ENCODE results near the gene ATG7. TPM values are rescaled to one million over a fixed set of nuclear protein-coding genes. Genes with fewer than 3 reads are reported as not detected.

The ATG7 gene
- total RNA-seq, 1 experiment from 2014 or later: 56.1 TPM

GRCh38 chr3:11452312-11452711 lies 180.1 kb downstream of the ATG7 start:
- H3K36me3 ChIP-seq (ENCODE audit: low read depth): no peaks in the 10 kb centered on the region
- no peaks in the 10 kb centered on the region for H3K27me3 ChIP-seq (ENCODE audit: insufficient read depth, low read depth)
- H3K4me3 ChIP-seq: no peak overlapping the region
- TF ChIP-seq EZH2 (IDR thresholded peaks at IDR 0.05; ENCODE audit: low read depth): no peak
- TF ChIP-seq, protein P1, sequence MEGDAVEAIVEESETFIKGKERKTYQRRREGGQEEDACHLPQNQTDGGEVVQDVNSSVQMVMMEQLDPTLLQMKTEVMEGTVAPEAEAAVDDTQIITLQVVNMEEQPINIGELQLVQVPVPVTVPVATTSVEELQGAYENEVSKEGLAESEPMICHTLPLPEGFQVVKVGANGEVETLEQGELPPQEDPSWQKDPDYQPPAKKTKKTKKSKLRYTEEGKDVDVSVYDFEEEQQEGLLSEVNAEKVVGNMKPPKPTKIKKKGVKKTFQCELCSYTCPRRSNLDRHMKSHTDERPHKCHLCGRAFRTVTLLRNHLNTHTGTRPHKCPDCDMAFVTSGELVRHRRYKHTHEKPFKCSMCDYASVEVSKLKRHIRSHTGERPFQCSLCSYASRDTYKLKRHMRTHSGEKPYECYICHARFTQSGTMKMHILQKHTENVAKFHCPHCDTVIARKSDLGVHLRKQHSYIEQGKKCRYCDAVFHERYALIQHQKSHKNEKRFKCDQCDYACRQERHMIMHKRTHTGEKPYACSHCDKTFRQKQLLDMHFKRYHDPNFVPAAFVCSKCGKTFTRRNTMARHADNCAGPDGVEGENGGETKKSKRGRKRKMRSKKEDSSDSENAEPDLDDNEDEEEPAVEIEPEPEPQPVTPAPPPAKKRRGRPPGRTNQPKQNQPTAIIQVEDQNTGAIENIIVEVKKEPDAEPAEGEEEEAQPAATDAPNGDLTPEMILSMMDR (conservative IDR thresholded peaks at IDR 0.05): no peak
- no peaks in the 10 kb centered on the region for H4K20me1 ChIP-seq (ENCODE audit: insufficient read depth)
- no peaks in the 10 kb centered on the region; the same call in 1 of the 2 replicates for H3K9me2 ChIP-seq (ENCODE audit: insufficient read depth)
- H3K79me2 ChIP-seq (ENCODE audit: low read depth): no peaks in the 10 kb centered on the region
- ChIA-PET CTCF (no interaction called here), POLR2A (ENCODE audit: unreplicated experiment) (no interaction called here)
- no peak for DNase-seq
- BruUV-seq (replicated peaks): no TSS peak
- H3K9me3 ChIP-seq (ENCODE audit: insufficient read depth, low read depth): no peaks in the 10 kb centered on the region
- H2AFZ ChIP-seq: no peak overlapping the region
- H3K4me1 ChIP-seq (replicated peaks; ENCODE audit: insufficient read depth): no peaks in the 10 kb centered on the region
- intact Hi-C loops (cut with micrococcal nuclease; ENCODE audit: unreplicated experiment): no loop called here
- no peaks in the 10 kb centered on the region for H3F3A ChIP-seq (ENCODE audit: insufficient read depth, low read depth)
- no peak overlapping the region for H3K27ac ChIP-seq
- H3K4me2 ChIP-seq: no peak overlapping the region

DNA sequence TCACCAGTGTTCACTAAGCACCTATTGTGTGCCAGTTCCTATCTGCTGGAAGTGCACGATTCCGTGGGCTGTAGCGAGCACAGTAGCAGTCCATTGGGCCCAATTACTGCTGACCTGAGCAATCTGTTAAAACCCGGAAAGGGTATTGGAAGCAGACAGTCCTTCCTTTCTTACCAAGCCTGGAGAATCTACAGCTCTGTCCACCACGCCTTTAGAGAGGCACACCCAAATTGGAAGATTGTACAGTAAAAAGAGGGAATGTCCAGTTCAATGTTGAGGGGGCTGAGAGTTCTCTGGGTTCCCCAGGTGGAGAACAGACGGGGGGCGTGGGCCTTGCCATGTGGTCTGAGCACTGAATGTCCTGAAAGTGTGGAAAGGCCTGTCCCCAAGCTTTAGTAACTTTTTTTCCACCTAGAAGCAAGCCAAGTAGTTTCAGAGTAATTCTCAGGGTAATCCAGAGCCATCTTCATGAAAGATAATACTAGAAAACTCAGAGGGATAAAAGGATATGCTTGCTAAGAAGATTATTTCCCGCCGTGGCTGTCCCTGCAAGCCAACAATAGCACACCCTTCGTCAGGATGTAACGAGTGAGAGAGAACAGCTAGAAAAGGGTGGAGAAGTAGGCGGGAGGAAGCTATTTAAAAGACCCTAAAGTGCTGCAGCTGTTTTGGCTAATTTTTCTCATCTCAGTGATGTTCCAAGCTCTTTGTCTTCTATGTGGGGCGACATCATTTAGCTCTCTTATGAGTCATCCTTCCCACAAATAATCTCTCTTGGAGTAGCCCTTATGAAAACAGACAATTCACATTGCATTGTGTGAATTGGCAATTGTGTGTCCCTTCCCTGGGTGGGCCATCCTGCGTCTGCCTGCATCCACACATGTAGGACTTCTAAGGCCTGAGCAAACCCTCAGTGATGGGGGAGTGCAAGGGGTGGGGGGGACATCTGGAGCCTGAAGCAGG lies 181.0 kb downstream of the ATG7 start:
- 0 out of 2 replicates have a peak, but pooled peaks cover 4% of the 10 kb centered on the region for H4K20me1 ChIP-seq (ENCODE audit: insufficient read depth)
- H3K27ac ChIP-seq: no peak overlapping the region
- no peak for DNase-seq
- no peaks in the 10 kb centered on the region for H3K27me3 ChIP-seq (ENCODE audit: insufficient read depth, low read depth)
- no peaks in the 10 kb centered on the region for H3K36me3 ChIP-seq (ENCODE audit: low read depth)
- POLR2A ChIA-PET (ENCODE audit: unreplicated experiment): no interaction called here
- no peaks in the 10 kb centered on the region for H3K79me2 ChIP-seq (ENCODE audit: low read depth)
- CTCF ChIA-PET: no interaction called here
- no TSS peak for BruUV-seq (replicated peaks)
- intact Hi-C loops (cut with micrococcal nuclease; ENCODE audit: unreplicated experiment): no loop called here
- H2AFZ ChIP-seq: no peak overlapping the region
- no peak overlapping the region for H3K4me2 ChIP-seq
- TF ChIP-seq EZH2 (IDR thresholded peaks at IDR 0.05; ENCODE audit: low read depth): no peak
- TF ChIP-seq, protein P1 (conservative IDR thresholded peaks at IDR 0.05): no peak
- no peaks in the 10 kb centered on the region for H3F3A ChIP-seq (ENCODE audit: insufficient read depth, low read depth)
- no peaks in the 10 kb centered on the region; the same call in 1 of the 2 replicates for H3K9me2 ChIP-seq (ENCODE audit: insufficient read depth)
- H3K4me3 ChIP-seq: no peak overlapping the region
- no peaks in the 10 kb centered on the region for H3K4me1 ChIP-seq (replicated peaks; ENCODE audit: insufficient read depth)
- H3K9me3 ChIP-seq (ENCODE audit: insufficient read depth, low read depth): no peaks in the 10 kb centered on the region

- no TSS peak for BruUV-seq (replicated peaks)
- ChIA-PET POLR2A (ENCODE audit: unreplicated experiment) (no interaction called here), CTCF (no interaction called here)
- Histone ChIP-seq H3K9me3 (ENCODE audit: insufficient read depth, low read depth) (no peaks in the 10 kb centered on the region), H3K4me2 (no peak overlapping the region), H3F3A (ENCODE audit: insufficient read depth, low read depth) (no peaks in the 10 kb centered on the region), H3K4me3 (no peak overlapping the region), H3K9me2 (ENCODE audit: insufficient read depth) (no peaks in the 10 kb centered on the region), H3K4me1 (replicated peaks; ENCODE audit: insufficient read depth) (no peaks in the 10 kb centered on the region), H4K20me1 (ENCODE audit: insufficient read depth) (peaks cover 4% of the 10 kb centered on the region; the same call in 1 of the 2 replicates), H3K36me3 (ENCODE audit: low read depth) (no peaks in the 10 kb centered on the region), H3K27ac (no peak overlapping the region), H2AFZ (no peak overlapping the region), H3K27me3 (ENCODE audit: insufficient read depth, low read depth) (no peaks in the 10 kb centered on the region), H3K79me2 (ENCODE audit: low read depth) (no peaks in the 10 kb centered on the region)
- no peak for DNase-seq
- intact Hi-C loops (cut with micrococcal nuclease; ENCODE audit: unreplicated experiment): no loop called here
- no peak for TF ChIP-seq EZH2 (IDR thresholded peaks at IDR 0.05; ENCODE audit: low read depth)
- TF ChIP-seq, protein P1 (conservative IDR thresholded peaks at IDR 0.05): no peak
These were observed 183.8 kb downstream of the ATG7 start for GRCh38 chr3:11455956-11456355.

Data from PC-9 (cell line).